Skeletal muscle cell (primary cell): ENCODE measurements around the gene MUS81.

Experiments used
- DNase-seq: peaks from one replicate; pipeline ENCODE4 v3.0.0-alpha.2; 2010; ENCODE audit warnings: low read depth
- H3K4me3 ChIP-seq: 2 replicates; pipeline ENCODE4 v1.5.1; 2011; ENCODE audit warnings: low read depth, mild to moderate bottlenecking, control low read depth, low read length, moderate library complexity

MUS81 gene

DNA sequence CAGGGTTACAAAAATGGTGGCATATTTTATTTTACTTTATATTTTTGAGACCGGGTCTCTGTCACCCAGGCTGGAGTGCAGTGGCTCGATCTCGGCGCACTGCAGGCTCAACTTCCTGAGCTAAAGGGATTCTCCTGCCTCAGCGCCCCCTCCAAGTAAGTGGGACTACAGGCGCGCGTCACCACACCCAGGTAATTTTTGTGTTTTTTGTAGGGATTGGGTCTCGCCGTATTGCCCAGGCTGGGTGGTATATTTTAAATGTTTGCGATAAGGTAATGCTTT lies 40.6 kb downstream of the MUS81 start:
- DNase-seq: no peak
- peak overlapping the region; percentile 85 for H3K4me3 ChIP-seq

DNA sequence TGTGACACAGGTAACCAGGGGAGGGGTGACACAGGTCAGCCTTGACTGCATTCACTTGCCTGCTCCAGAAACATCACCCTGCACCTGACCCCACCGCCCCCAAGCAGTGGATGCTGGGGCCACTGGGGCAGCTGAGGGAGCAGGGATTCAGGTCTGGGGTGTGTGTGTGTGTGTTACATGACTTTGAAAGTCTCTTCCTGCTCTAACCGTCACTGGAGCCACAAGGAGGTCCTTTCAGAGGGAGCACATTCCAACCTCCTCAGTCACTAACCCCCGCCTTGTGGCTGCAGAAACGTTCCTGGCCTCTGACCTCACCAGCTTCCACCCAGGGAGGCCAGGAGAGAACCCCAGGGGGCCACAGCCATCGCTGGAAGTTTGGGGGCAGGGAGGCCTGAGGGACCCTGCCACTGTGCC lies 42.8 kb downstream of the MUS81 start:
- no peak overlapping the region for H3K4me3 ChIP-seq
- no peak for DNase-seq

DNA sequence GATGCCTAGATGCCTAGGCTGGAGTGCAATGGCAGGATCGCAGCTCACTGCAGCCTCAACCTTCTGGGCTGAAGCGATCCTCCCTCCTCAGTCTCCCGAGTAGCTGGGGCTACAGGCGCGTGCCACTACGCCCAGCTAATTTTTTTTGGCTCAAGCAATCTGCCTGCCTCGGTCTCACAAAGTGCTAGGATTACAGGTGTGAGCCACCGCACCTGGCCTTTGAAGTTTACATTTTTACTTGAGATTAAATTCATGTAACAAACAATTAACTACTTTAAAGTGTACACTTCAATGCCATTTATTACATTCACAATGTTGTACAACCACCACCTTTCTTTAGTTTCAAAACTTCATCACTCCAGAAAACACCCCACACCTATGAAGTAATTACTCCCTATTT lies 43.5 kb downstream of the MUS81 start:
- no peak overlapping the region for H3K4me3 ChIP-seq
- DNase-seq: no peak

DNA sequence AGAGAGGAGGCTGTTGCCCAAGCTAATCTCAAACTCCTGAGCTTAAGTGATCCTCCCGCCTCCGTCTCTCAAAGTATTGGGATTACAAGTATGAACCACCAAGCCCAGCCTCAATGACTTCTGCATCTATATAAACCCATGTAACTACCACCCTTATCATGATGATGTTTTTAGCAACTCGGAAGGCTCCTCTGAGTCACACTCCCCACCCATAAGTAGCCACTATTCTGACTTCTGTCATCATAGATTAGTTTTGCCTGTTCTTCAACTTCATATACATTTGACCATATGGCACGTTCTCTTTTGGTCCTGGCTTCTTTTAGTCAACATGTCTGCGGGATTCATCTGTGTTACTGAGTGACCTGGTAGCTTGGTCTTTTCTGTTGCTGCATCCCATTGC lies 46.4 kb downstream of the MUS81 start:
- DNase-seq: no peak
- no peak overlapping the region for H3K4me3 ChIP-seq

DNA sequence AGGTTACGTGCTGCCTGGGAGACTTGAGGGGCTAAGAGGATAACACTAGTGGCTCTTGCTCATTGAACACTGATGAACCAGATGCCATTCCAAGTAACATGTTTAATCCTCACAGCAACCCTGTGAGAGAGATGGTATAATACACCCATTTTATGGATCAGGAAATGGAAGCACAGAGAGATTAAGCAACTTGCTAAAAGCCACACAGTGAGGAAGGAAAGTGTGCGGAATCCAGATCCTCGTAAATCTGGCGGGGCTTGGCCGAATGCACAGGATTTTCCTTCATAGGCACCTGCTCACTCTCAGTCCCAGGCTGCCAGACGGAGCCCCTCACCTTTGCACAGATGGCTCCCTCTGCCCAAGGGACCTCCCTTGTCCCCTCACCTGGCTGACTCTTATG lies 47.6 kb downstream of the MUS81 start:
- DNase-seq: no peak
- no peak overlapping the region for H3K4me3 ChIP-seq

DNA sequence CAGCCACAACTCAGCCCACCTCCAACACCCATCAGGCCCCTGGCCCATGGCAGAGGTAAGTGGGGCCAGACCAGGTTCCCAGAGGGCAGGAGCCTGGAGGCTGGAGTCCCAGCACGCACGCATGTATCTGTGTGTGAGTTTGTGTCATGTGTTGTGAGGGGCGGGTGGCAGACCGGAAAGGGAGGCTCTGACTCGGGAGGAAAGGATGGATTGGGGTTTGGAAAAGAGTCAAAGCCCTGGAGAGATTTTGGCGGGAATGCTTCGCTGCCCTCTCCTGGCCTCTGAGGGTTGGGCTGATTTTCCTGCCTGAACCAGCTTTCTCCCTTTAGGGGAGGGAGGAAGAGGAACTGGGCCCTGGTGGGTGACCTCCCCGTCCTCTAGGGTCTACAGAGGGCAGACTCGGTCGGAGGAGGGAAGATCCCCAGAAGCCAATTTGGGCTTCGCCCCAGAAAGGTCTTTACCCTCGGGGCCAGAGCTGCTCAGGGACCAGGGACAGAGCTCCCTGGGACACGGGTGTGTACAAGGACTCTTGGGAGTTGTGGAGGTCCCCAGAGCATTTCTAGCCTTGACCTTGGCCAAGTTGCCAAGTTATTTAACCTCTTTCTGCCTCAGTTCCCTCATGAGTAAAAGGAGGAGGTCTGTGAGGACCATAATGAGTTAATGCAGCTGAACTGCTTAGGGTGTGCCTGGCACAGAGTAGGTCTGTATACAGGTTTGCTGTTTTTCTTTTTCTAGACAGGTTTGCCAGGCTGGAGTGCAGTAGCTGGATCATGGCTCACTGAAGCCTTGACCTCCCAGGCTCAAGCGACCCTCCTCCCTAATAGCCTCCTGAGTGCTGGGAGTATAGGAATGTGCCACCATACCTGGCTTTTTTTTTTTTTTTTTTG lies 51.7 kb downstream of the MUS81 start:
- no peak overlapping the region for H3K4me3 ChIP-seq
- DNase-seq: no peak

DNA sequence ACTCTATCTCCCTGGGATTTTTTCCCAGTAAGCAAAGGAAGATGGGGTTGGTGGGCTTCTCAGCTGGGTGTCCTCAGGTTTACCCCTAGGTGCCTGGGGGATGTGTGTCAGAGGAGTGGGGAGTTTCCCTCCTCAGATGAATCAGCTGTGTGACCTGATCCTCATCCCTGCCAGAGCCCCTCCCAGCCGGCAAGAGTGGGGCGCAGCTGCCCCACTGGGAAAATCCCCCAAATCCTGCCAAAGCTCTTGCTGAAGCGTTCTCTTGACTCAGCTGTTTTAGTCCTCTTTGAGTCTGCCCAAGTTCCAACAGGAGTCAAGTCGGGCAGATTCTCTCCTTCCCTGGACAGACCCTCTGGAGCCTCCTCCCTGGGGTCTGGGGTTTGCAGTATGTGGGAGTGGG lies 52.6 kb downstream of the MUS81 start:
- DNase-seq: no peak
- no peak overlapping the region for H3K4me3 ChIP-seq

DNA sequence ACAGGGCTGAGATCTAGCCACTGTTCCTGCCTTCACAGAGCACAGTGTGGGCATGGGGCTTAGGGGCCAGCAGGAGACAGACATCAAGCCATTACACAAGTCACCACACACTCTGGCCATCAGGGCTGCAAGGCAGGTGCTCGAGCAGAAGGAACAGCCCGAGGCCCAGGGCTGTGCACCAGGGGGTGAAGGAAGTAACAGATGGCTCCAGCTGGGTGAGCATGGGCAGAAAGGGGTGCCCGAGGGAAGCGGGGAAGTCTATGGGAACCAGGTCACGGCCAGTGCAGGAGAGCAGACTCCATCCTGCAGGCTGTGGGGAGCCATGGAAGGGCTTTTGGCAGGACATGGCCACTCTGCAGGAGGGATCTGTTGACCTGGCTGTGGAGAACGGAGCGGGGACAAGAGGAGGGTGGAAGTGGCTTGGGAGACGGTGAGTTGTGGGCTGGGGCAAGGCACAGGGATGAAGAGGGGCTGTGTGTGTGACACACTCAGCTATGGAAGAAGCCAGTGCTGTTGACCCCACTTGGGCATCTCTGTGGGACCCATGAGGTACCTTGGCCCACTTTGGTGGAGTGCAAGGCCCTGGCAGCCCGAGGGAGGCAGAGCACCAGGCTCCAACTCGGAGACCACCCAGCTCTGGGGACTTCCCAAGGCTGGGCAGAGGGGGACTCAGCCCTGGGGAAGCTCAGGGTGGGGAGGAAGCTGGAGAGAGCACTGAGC lies 55.0 kb downstream of the MUS81 start:
- no peak overlapping the region for H3K4me3 ChIP-seq
- DNase-seq: no peak

DNA sequence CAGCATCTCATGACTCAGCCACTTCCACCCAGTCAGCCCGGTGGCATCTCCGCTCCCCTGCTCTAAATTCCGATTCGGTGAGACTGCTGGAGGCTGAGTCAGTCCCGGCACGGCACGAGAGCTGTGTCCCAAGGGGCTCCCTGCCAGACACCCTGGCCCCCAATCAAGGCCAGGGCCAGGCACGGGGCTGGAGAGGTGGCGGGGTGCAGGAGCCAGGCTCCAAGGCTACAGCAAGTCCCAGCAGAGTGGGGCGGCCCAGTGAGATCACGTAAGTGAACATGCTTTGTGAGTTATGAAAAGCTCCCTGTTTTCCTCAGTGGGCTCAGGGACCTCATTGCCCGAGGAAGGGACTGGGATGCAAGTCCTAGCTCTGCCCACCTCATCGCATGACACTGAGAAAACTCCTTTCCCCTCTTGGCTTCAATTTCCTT lies 55.6 kb downstream of the MUS81 start:
- DNase-seq: peak; percentile 89
- no peak overlapping the region for H3K4me3 ChIP-seq
